GM18517 (cell line): ENCODE measurements around the gene ESPL1.

Source experiments
- ATAC-seq: cut with Tn5 transposase; IDR thresholded peaks from one replicate; pipeline ENCODE4 v1.9.1; 2021; ENCODE audit warnings: mild to moderate bottlenecking, moderate library complexity; ENCODE audit not compliant: unreplicated experiment

ESPL1 gene

DNA sequence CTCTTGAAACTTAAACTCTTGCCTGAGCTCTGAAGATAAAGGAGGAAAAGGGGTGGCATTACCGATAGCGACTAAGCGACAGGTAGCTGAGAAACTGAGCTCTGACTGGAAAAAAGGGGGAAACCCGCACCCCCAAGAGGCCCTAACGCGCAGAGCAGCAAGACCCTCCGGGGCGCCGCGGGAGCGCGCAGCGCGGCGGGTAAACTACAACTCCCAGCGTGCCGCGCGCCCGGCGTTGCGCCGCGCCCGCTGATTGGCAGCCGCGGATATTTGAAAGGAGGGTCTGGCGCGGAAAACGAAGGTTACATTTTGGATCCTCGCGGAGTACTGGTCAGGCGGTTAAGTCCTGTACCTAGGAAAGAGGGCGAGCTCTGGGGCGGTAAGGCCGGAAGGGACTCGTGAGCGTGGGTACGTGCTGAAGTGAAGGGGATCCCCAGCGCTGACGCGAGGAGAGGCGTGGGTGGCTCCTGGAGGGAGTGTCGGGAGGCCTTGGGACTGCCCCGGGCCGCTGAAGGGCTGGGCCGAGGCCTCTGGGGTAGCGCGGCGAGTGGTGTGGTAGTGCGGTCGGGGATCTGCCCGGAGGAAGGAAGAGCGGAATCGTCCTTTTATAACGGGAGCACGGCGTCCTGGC lies at the start of gene ESPL1:
Gene ESPL1 (plus strand): TSS at position 301 of the 631 bp plus-strand sequence. CDS start 468 bp downstream, outside the sequence.
- ATAC-seq, result peak; percentile 86

DNA sequence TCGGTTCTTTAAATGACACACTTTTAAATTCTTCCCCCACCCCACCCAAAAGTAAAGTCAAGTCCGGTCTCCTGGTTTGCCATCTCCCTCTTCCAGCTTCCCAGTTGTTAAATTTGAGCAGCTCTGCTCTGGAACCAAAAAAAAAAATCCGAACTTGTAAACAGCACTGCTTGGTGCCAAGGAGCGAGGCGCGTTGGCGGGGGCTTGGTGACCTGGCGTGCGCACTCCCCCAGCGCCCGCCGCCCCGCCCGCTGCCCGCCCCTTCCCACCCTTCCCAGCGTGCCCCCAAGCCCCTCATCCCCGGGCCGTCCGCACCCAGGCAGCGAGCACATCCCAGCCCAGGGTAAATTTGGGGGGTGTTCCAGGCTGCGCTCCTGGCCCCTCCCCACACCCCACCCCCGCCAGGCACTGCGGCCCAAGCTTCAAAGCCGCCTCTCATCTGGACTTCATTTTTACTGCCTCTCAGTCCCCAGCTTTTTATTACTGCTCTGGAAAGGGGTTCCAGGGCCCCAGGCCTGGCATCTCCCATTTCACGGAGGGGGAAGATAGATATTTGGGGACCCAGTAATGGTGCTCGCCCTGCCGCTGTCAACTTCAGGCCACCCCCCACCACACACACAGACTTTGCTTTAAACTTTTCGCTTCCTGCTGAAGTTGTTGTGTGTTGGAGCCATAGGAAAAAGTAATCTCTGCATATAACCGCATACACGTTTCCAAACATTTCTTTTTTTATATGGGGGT lies 49.4 kb upstream of the ESPL1 start:
- ATAC-seq, result no peak

DNA sequence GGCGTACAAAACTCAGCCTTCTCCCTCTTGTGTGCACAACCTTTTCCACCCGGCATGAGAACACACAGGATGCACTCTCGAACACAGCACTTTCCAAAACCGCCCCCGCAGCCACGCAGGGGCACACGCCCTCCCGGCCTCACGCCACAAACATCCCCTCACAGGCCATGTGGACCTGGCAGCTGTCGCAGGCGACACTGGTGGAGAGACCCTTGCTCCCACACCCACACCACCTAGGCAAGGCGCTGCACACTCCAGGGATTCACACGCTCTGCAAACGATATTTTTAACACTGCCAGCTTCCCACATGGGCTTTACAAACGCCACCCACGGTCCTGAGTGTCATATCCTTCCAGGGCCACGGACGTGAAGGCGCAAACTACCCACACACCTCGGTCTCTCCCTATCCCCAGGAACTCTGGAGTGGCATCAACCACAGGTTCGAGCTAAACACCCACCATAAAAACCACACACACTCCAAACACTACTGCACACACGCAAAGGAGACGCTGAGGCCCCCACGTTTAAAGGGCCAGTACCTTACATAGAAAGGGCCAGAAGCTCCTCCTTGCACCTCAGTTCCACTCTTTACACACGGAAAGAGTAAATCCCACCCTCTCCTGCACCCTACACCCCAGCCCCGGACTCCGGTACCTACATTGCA lies 48.7 kb upstream of the ESPL1 start:
- ATAC-seq, result no peak

DNA sequence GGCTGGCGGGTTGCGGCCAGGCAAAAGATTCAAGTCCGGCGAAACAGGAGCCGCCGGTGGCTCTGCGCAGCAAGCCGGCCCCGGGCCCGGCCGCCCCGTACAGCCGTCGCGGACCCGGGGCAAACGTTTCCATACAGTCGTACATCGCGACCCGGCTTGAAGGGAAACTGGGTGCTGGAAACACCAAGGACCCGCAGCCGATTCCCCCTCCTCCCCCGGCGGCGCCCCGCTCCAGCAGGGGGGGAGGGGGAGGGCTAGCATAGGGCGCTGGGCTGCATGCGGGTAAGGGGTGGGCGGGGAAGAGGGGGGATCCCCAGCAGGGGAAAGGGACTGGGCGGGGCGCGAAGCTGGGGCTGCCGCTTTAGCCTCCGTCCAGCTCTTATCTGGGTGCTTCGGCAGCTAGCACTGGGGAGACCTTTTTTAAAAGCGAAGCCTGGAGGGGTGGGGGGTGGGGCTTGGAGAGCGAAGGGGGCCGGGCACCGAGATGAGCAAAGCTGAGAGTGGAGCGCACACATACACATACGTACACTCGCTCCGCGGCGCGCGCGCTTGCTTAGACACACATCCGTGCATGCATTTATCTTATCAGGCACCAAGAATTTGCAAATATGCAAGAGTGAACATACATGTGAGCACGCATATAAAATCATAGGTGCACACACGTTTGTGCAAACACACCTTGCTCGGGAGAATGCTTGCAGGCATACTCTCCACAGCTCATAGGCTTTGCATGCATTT lies 48.0 kb upstream of the ESPL1 start:
- ATAC-seq, result no peak

DNA sequence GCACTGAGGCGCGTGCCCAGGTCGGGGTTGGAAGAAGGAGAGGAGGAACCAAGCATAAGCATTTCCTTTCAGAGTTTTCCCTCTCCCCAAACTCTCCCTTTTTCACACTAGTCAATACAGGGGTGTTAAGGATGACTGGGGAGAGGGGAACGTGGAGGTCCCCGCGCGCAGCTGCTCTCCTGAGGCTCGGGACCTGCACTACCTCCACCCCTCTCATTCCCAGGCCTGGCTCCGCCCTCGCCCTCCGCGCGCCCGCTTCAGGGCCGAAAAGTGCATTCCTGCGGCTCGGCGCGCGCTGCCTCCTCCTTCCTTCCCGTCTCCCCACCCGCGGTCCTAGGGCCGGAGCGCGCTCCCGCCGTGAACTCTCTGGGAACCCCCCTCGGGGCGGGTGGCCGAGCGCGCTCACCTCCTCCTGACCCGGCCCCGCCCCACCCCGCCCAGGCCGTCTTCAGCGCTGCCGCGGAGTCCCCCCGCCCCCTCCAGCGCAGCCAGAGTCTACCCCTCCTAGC lies 47.4 kb upstream of the ESPL1 start:
- no peak for ATAC-seq

DNA sequence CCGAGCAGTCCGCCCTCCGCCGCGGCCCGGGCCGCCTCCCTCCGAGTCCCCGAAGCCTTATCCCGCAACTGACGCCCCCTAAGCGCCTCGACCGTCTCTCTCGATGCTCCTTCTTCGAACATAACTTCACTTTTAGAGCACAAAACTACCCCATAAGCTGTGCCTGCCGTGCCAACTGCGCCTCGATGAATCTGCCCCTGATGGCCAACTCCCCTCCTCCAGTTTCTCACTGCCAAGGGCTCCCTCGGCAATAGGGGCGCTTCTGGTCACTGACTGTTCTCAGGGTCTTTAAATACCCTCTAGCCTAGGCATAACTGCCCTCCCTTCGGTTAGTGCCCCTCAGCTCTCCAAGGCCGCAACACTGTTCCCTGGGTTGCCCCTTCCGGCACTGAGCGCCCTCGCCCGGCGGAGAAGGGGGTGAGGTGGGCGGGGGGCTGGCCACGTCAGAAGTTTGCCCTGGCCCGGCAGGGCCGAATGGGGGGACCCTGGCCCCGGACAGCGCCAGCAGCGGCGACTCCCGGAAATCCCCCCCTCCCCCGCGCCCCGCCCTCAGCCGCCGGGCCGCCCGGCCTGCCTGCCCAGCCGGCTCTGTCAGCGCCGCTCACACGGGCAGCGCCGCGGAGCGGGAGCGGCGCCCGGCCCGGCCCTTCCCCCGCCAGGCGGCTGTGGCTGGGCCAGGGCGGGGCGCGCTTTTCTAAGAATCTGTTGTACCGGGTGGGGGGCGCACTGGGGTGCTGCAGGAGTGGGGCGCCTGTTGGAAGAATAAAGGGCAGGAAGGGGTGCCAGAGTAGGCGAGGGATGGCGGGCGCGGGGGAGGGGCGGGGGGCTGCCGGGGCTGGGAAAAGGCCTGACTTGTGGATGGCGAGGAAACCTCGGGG lies 46.7 kb upstream of the ESPL1 start:
- ATAC-seq, result no peak

DNA sequence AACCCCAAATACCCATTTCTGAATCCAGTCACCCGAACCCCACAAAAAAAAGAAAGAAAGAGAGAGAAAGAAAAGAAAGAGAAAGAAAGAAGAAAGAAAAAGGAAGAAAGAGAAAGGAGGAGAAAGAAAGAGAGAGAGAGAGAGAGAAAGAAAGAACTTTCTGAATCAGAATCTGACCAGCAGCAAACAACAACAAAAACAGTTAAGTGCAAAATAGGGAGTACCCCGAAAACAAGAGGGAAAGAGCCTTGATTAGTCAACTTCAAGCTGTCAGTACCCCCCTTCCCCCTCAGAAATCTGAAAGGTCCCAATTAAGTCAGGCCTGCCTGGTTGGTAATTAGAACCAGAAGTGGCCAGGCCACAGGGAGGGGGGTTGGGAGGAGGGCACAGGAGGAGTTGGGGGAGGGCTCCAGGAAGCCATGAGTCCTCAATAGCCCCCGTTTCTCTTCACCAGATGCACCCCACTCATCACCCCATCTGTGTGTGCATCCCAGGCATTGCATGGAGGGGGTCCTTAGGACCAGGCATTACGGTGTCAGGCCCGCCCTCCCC lies 45.9 kb upstream of the ESPL1 start:
- ATAC-seq, result no peak

DNA sequence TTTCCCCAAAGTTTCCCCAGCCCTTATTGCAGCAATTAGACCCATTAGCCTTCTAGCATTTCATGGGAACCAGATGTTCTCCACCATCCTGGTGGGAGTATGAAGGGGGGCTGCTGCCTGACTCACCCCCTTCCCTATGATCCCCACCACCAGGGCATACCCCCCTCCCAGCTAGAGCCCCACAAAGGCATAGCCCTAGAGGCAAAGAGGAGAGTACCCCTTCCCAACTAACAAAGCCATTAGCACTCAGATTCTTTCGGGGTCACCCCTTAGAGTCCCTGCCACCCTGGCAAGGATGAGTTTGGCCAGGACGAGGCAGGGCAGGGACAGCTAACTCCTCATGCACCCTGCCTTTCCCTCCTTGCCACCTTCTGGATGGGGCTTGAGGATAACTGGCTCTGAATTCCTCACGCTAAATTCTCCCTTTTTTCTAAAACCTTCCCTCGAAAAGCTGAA lies 45.3 kb upstream of the ESPL1 start:
- no peak for ATAC-seq

DNA sequence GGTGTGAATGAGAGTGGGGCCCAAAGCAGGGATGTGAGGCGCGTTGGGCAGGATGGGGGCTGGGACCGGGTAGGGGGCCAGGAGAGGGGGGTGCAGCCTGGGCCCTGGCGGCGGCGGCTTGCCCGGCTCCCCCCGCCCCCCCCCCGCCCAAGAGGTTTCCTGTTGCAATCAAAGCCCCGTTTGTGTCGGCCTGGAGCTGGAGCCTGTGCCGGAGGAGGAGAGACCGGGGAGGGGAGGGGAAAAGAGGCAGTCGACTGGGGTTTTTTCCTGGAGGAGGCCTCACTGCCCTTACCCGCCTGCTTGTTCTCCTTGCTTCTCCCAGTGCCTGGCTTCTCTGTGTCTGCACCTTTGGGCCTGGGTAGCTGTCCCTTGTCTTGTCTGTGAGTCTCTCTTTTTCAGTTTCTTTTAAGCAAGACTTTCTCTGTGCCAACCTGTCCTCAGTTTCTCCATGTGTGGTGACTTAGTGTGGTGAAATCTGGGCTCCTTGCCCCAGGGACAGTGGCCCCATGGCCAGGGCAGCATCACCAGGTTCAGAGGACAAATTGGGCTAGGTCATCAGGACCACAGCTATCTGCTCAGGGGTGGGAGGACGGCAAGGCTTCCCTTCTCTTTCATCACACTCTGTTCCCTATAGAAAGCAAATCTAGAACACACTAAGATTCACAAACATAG lies 44.6 kb upstream of the ESPL1 start:
- no peak for ATAC-seq

DNA sequence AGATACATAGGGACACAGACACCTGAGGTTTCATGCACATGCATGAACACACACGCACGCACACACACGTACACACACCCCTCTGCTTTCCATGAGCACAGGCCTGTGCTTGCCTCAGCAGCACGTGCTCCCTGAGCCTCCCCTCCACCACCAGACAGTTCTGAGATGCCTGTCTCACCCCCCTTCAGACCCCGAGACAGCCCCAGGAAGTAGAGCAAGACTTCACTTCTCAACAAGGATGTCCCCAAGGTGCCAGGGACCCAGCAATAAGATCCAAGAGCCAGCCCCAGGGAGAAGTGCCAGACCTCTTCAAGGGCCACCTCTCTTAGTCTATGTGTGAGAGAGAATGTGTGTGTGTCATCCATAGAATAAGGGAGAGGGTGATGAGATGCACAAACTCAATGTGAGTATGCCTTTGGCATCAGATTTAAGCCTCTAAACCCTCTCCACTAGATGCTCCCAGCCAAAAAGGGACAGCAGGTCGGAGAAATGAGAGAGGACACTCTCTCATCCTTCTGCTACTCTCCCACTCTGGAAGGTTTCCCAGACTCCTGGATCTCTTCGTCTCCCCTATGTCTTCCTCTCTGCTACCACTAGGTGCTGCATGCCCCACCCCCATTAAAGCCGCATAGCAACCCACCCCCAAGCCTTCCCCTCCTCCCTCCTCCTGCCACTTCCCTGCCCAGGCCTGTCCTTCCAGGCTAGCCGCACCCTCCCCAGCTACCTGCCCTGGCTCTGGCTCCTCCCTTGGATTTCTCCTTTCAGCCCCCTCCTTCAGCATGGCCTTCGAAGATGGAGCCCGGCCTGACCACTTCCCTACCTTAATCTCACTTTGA lies 43.8 kb upstream of the ESPL1 start:
- no peak for ATAC-seq

DNA sequence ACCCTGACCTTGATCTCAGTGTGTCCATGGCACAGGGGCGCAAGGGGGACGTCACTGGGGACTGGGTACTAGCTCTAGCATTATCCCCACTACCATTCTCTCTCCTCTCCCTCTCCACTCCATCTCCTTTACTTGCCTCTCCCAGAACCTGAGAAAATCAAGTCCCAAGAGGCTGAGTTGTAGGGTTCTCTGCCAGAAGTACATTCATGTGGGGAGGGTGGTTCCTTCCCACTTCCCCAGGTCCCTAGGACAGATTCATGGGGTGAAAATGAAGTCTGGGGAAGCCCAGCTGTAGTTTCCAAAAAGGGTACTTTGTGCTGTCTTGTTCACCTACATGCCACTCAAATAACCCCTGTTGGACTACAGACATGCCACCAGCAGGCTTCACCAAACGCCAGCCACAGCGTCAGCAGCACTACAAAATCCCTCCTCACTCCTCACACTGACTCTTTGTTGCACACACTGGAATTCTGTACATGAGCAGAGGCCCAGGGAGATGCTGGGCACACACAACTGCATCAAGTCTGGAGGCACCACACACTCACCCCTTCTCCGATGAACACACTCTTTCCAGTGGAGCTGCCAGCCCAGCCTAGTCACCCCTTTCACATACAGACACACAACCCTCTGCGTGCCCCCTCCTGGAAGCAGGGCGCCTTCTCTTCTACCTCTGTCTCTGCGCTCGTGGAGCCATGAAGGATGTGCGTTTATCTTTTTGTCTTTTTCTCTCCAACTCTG lies 43.0 kb upstream of the ESPL1 start:
- ATAC-seq, result no peak

DNA sequence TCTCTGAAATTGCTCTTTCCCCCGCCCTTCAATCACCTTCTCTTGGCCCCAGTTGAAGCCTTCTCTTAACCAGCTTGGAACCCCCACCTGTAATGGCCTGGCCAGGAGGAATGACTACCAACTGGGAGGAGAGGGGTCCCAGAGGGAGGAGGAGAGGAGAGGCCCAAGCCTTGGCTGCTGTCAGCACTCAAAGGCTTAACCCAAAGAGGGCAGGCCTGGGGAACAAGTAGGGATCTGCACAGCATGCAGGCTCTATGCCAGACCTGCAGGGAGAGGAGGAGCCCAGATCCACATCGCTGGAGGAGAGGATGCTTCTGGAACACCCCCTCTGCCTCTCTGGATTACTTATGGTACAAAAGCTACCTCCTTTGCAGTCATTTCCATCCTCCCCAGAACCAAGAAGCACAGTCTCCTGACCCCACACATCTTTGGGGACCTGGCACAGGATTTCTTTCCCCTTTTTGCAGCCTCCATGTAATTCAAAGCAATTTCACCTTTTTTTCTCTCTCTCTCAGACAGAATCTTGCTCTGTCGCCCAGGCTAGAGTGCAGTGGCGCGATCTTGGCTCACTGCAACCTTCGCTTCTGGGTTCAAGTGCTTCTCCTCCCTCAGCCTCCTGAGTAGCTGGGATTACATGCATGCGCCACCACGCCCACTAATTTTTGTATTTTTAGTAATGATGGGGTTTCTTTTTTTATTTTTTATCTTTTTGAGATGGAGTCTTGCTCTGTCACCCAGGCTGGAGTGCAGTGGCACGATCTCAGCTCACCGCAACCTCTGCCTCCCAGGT lies 42.3 kb upstream of the ESPL1 start:
- no peak for ATAC-seq

DNA sequence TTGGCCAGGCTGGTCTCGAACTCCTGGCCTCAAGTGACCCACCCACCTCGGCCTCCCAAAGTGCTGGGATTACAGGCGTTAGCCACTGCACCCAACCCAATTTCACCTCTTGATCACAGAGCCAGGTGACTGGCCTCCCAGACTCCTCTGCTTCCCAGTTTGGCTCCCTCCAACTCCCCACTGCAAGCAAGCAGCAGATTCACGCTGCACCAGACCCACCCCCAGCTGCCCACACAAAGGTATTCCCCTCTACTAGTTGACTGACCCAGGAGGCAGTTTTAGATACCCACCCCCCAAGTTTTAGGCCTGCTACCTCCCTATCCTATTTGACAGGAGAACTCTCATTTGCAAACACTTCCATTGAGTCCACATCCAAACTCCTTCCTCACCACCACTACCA lies 41.3 kb upstream of the ESPL1 start:
- ATAC-seq, result no peak

DNA sequence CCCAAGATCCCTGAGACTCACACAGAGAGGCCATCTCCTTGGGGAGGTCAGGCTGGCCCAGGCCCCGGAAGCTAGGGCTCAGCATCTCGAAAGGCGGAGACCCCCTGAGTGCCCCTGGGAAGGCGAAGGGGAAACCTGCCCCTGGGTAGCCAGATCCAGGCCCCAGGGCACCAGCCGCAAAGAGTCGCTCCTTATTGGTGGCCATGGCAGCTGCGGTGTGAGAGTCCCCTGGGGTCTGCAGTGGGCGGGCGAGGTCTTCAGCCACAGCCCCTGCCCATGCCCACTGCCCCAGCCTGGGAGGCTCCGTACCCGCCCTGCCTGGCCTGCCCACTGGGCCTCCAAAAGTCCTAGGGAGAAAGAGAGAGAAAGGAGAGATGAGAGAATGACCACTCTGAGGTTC lies 40.8 kb upstream of the ESPL1 start:
- ATAC-seq, result no peak

DNA sequence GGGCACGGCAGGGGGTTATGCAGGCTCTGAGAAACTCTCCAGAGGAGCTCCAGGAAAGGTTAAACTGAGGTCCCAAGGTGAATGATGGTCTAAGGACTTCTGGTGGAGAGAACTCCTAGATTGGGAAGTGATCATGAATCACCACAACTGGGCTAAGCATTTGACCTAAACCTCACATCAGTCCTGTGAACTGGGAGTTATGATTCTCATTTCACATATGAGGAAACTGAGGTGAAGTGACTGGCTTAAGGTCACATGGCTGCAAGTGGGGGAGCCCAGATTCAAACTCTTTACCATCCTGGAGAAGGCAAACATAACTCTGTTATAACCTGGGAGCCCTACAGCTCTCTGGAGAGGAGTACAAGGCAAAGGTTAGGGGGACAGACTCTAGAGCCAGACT lies 40.3 kb upstream of the ESPL1 start:
- ATAC-seq, result no peak

DNA sequence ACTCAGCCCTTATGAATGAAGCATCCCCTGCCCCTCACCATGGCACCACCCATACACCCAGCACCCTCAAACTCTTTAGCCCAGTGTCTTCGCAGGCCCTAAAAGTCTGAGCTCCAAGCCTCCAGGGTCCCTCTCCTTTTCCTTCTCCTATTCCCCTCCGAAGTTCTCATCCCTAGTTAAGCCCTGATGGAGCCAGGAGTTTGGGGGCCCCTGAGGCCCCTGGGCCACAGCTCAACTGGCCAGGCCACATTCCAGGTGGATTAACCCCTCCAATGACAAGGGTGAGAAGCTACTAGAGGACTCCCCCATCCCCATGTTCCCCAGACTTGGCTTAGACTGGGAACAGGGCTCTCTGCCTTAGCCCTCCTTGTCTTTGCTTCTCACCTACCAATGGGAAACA lies 38.6 kb upstream of the ESPL1 start:
- no peak for ATAC-seq
